IMR-90 (cell line): ENCODE measurements around the gene CEP95. TPM values are rescaled to one million over a fixed set of nuclear protein-coding genes. Genes with fewer than 3 reads are reported as not detected.

ENCODE experiments used
- ATAC-seq: fragments of 200-7000 bp; cut with Tn5 transposase; 2 replicates; pipeline ENCODE4 v1.9.1; 2020; ENCODE audit warnings: low read depth, mild to moderate bottlenecking, moderate library complexity
- BruUV-seq: library from RNA; stranded (reverse); fragments of 400-500 nt; replicated peaks from 2 replicates; lab custom pipeline; 2021; lab: Mats Ljungman, UMichigan
- CTCF ChIA-PET: fragments of 300-600 bp; formaldehyde crosslinking; extraction: SDS; loops from one replicate; lab custom pipeline; 2021; ENCODE audit warnings: antibody characterized with exemption; lab: Yijun Ruan, JAX
- POLR2A ChIA-PET: fragments of 300-600 bp; sonication (Branson Sonifier 250); formaldehyde crosslinking; loops from one replicate; lab custom pipeline; 2022; ENCODE audit warnings: antibody characterized with exemption; ENCODE audit not compliant: unreplicated experiment; lab: Charles Lee
- DNase-seq: peaks from one replicate; pipeline ENCODE4 v3.0.0; 2013
- H2AFZ ChIP-seq: replicated peaks from 2 replicates; pipeline ENCODE3; 2013; ENCODE audit warnings: low read length, mild to moderate bottlenecking; ENCODE audit not compliant: poor library complexity
- H2AK5ac ChIP-seq: 2 replicates; pipeline ENCODE4 v1.6.1; 2013; ENCODE audit warnings: low read depth, low read length, inconsistent platforms
- H2AK9ac ChIP-seq: replicated peaks from 2 replicates; pipeline ENCODE3; 2013; ENCODE audit warnings: mild to moderate bottlenecking, low read depth, low read length, moderate library complexity; ENCODE audit not compliant: poor library complexity
- H2BK120ac ChIP-seq: 2 replicates; pipeline ENCODE4 v1.6.1; 2013; ENCODE audit warnings: low read depth, low read length, inconsistent platforms
- H2BK15ac ChIP-seq: 3 replicates; pipeline ENCODE4 v1.6.1; 2013; ENCODE audit warnings: low read depth, low read length, inconsistent platforms
- H2BK20ac ChIP-seq: 2 replicates; pipeline ENCODE4 v1.6.1; 2013; ENCODE audit warnings: low read depth, mild to moderate bottlenecking, inconsistent platforms, low read length, moderate library complexity
- H2BK5ac ChIP-seq: 2 replicates; pipeline ENCODE4 v1.6.1; 2013; ENCODE audit warnings: mild to moderate bottlenecking, low read depth, low read length, inconsistent platforms; ENCODE audit not compliant: poor library complexity, severe bottlenecking
- H3K14ac ChIP-seq: replicated peaks from 2 replicates; pipeline ENCODE4 v1.6.1; 2013; ENCODE audit warnings: low read depth, low read length, inconsistent platforms
- H3K18ac ChIP-seq: 2 replicates; pipeline ENCODE4 v1.6.1; 2013; ENCODE audit warnings: low read depth, low read length, control low read depth
- H3K23ac ChIP-seq: 2 replicates; pipeline ENCODE4 v1.6.1; 2013; ENCODE audit warnings: low read depth, low read length, inconsistent platforms
- H3K27ac ChIP-seq: 2 replicates; pipeline ENCODE4 v1.5.1; 2013; ENCODE audit warnings: mild to moderate bottlenecking, control low read depth, low read length; ENCODE audit not compliant: insufficient read depth
- H3K27me3 ChIP-seq: 2 replicates; pipeline ENCODE4 v1.6.1; 2013; ENCODE audit warnings: low read length; ENCODE audit not compliant: control insufficient read depth, insufficient read depth
- H3K36me3 ChIP-seq: 2 replicates; pipeline ENCODE4 v1.6.1; 2013; ENCODE audit warnings: low read length, mixed read lengths; ENCODE audit not compliant: control insufficient read depth, insufficient read depth
- H3K4ac ChIP-seq: 2 replicates; pipeline ENCODE4 v1.6.1; 2013; ENCODE audit warnings: low read depth, low read length, inconsistent platforms
- H3K4me1 ChIP-seq: 2 replicates; pipeline ENCODE4 v1.6.1; 2013; ENCODE audit warnings: low read length, mixed read lengths; ENCODE audit not compliant: control insufficient read depth, insufficient read depth
- H3K4me2 ChIP-seq: 2 replicates; pipeline ENCODE4 v1.6.1; 2013; ENCODE audit warnings: low read depth, mild to moderate bottlenecking, control low read depth, low read length, moderate library complexity
- H3K4me3 ChIP-seq: 2 replicates; pipeline ENCODE4 v1.5.1; 2013; ENCODE audit warnings: low read depth, mild to moderate bottlenecking, control low read depth, low read length, moderate library complexity; ENCODE audit not compliant: insufficient read depth
- H3K56ac ChIP-seq: 2 replicates; pipeline ENCODE4 v1.6.1; 2013; ENCODE audit warnings: low read length, inconsistent platforms; ENCODE audit not compliant: insufficient read depth; ENCODE audit errors: extremely low read depth
- H3K79me1 ChIP-seq, 2 experiments: 2 replicates each; pipeline ENCODE4 v1.6.1; 2013; ENCODE audit warnings: low read length in 2 of 2, inconsistent platforms in 1 of 2, low read depth in 1 of 2
- H3K9ac ChIP-seq: 2 replicates; pipeline ENCODE4 v1.6.1; 2013; ENCODE audit warnings: low read depth, low read length, control low read depth
- H3K9me1 ChIP-seq: 2 replicates; pipeline ENCODE4 v1.6.1; 2013; ENCODE audit warnings: low read length, inconsistent platforms; ENCODE audit not compliant: insufficient read depth
- H3K9me3 ChIP-seq: 2 replicates; pipeline ENCODE4 v1.6.1; 2013; ENCODE audit warnings: low read length; ENCODE audit not compliant: control insufficient read depth, insufficient read depth
- H4K20me1 ChIP-seq: 2 replicates; pipeline ENCODE4 v1.6.1; 2013; ENCODE audit warnings: low read length, inconsistent platforms; ENCODE audit not compliant: insufficient read depth
- H4K5ac ChIP-seq: 2 replicates; pipeline ENCODE4 v1.6.1; 2013; ENCODE audit warnings: mild to moderate bottlenecking, low read depth, low read length, control low read depth
- H4K8ac ChIP-seq, 2 experiments: 2 replicates each; pipeline ENCODE4 v1.6.1; 2013; ENCODE audit warnings: low read depth in 2 of 2, low read length in 2 of 2, control low read depth in 1 of 2, inconsistent platforms in 1 of 2
- H4K91ac ChIP-seq: 2 replicates; pipeline ENCODE4 v1.6.1; 2013; ENCODE audit warnings: low read depth, low read length, inconsistent platforms; ENCODE audit not compliant: insufficient read depth
- BHLHE40 ChIP-seq: fragments of 150-350 bp; IDR thresholded peaks from 2 replicates; pipeline ENCODE4 v1.6.1; 2016; ENCODE audit warnings: mild to moderate bottlenecking, low read depth, low read length
- FOS ChIP-seq: fragments of 150-350 bp; IDR thresholded peaks from 2 replicates; pipeline ENCODE4 v1.6.1; 2016; ENCODE audit warnings: low read depth, low read length
- MAFK ChIP-seq: IDR thresholded peaks from 2 replicates; pipeline ENCODE4 v1.6.1; 2012; ENCODE audit warnings: low read depth, low read length, improper control_type of control experiment
- MAZ ChIP-seq: IDR thresholded peaks from 2 replicates; pipeline ENCODE4 v1.6.1; 2012; ENCODE audit warnings: low read depth, mild to moderate bottlenecking, low read length, improper control_type of control experiment, moderate library complexity, borderline replicate concordance
- MXI1 ChIP-seq: IDR thresholded peaks from 2 replicates; pipeline ENCODE4 v1.6.1; 2012; ENCODE audit warnings: low read depth, mild to moderate bottlenecking, low read length, moderate library complexity, borderline replicate concordance
- NFE2L2 ChIP-seq: fragments of 150-350 bp; IDR thresholded peaks from 2 replicates; pipeline ENCODE4 v1.6.1; 2016; ENCODE audit warnings: low read depth, mild to moderate bottlenecking, low read length
- POLR2A ChIP-seq: IDR thresholded peaks from 2 replicates; pipeline ENCODE4 v1.6.1; 2012; ENCODE audit warnings: mild to moderate bottlenecking, low read depth, low read length
- RAD21 ChIP-seq: IDR thresholded peaks from 2 replicates; pipeline ENCODE4 v1.6.1; 2012; ENCODE audit warnings: low read length, improper control_type of control experiment
- RFX5 ChIP-seq: IDR thresholded peaks from 2 replicates; pipeline ENCODE4 v1.8.0; 2012; ENCODE audit warnings: low read depth, mild to moderate bottlenecking, low read length, moderate library complexity
- SMC3 ChIP-seq: fragments of 150-350 bp; IDR thresholded peaks from 2 replicates; pipeline ENCODE4 v1.6.1; 2016; ENCODE audit warnings: low read depth, mild to moderate bottlenecking, antibody characterized with exemption, low read length, moderate library complexity
- WGBS, 2 experiments: methylation state at CpG; one replicate each; pipeline versions ENCODE4 v1.1.5 to v1.1.7; 2013; ENCODE audit warnings: missing lambda C conversion rate in 2 of 2; ENCODE audit not compliant: insufficient read length in 1 of 2; ENCODE audit errors: extremely low coverage in 2 of 2; 5-methylcytosine and 5-hydroxymethylcytosine counted together
- dilution Hi-C: fragments of 300-500 bp; cut with HindIII; formaldehyde crosslinking; loops from one replicate; pipeline ENCODE4 v1.14.3; 2018; ENCODE audit warnings: low sequenced_read_pairs; ENCODE audit not compliant: unreplicated experiment
- in situ Hi-C: fragments of 300-500 bp; cut with MboI; formaldehyde crosslinking; loops from 3 replicates; pipeline ENCODE4 v1.14.3; 2019; ENCODE audit warnings: low sequenced_read_pairs, inconsistent platforms, mixed read lengths
- intact Hi-C: fragments of 100-400 bp; cut with micrococcal nuclease; formaldehyde crosslinking; loops from 2 replicates; pipeline ENCODE4 v1.10.0; 2022
- polyA plus RNA-seq, 3 experiments: library from polyadenylated mRNA; depleted of rRNA; stranded (reverse); fragments of >200 nt; gene quantifications; 2 replicates each; pipeline ENCODE4 v1.2.3, GENCODE V29; 2012; ENCODE audit warnings: low replicate concordance in 1 of 3
- total RNA-seq: library from RNA; depleted of rRNA; stranded (reverse); fragments of >200 nt; gene quantifications from 2 replicates; pipeline ENCODE4 v1.2.3, GENCODE V29; 2012
- TF ChIP-seq, protein P1 (sequence below): fragments of 150-350 bp; IDR thresholded peaks from 2 replicates; pipeline ENCODE4 v1.6.1; 2017; ENCODE audit warnings: mild to moderate bottlenecking, antibody characterized with exemption, low read length, low read depth
- TF ChIP-seq, protein P2 (sequence below): fragments of 150-350 bp; IDR thresholded peaks from 2 replicates; pipeline ENCODE4 v1.6.1; 2016; ENCODE audit warnings: low read depth, mild to moderate bottlenecking, low read length, moderate library complexity, borderline replicate concordance
- TF ChIP-seq, protein P3 (sequence below): conservative IDR thresholded peaks from 2 replicates; pipeline ENCODE4 v1.5.1; 2012; ENCODE audit warnings: mild to moderate bottlenecking, low read depth, low read length, improper control_type of control experiment

CEP95 gene
- total and polyA plus RNA-seq, 2 of the 4 experiments (the other 2 are of a cell fraction): 6.1 to 13.6 TPM

DNA sequence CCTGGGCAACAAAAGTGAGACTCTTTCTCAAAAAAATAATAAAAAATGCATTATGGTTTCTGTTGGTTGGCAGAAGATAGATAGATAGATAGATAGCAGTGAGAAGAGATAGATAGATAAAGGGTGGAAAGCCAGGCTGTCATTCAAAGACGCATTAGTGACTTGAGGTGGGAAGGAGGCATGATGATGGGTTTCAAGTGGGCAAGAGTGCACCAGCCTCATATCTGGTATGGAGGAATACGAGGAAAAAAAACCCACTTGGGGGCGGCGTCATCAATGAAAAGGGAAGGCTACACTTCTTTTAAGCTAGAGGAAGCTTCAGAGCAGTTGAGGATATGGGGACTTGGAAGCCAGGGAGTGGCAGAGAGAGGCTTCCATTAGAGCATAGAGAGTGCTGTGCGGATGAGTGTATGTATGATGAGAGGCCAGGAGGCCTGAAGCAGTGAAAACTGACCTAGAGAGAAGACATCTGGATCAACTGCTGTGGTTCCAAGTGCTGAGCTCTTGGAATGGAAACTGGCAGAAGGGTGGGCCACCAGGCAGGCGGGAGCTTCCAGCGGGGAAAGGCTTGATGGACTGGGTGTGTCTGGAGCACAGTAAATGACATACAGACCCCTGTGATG is 31.8 kb downstream of the CEP95 start:
- Histone ChIP-seq H3K9me3 (no peaks in the 10 kb centered on the region), H4K8ac (peak overlapping the region in 1 of 2 experiments; percentile 61; a peak in 2 of 4 replicates), H3K9me1 (peaks cover 18% of the 10 kb centered on the region), H3K14ac (no peak overlapping the region), H2AFZ (no peak overlapping the region), H3K27ac (no peak overlapping the region), H2BK5ac (no peak overlapping the region), H3K79me1 (peaks cover 14 to 71% of the 10 kb centered on the region in 2 experiments), H3K27me3 (no peaks in the 10 kb centered on the region), H3K56ac (no peak overlapping the region), H2BK120ac (no peak overlapping the region), H3K18ac (no peak overlapping the region), H4K91ac (no peak overlapping the region), H3K9ac (no peak overlapping the region), H3K4me3 (no peak overlapping the region), H3K4ac (no peak overlapping the region), H4K5ac (no peak overlapping the region), H2AK9ac (no peak overlapping the region), H3K4me2 (no peak overlapping the region), H2AK5ac (no peak overlapping the region), H3K4me1 (peaks cover 2% of the 10 kb centered on the region; the same call in 1 of the 2 replicates), H2BK20ac (no peak overlapping the region), H4K20me1 (peaks cover 57% of the 10 kb centered on the region), H3K23ac (no peak overlapping the region), H2BK15ac (no peak overlapping the region), H3K36me3 (peaks cover 53% of the 10 kb centered on the region)
- ChIA-PET CTCF (no interaction called here), POLR2A (no interaction called here)
- no peak for DNase-seq
- in situ Hi-C loops (no loop called here), intact Hi-C loops (no loop called here), dilution Hi-C loops (no loop called here)
- 75% methylated on average over 3 of the region's 7 CpGs; no CpG with 5 or more reads in 1 of the 2 experiments for WGBS, 2 experiments
- no peak for TF ChIP-seq RAD21
- TF ChIP-seq SMC3: no peak
- TF ChIP-seq FOS: no peak
- no peak for TF ChIP-seq RFX5
- TF ChIP-seq, protein P1, sequence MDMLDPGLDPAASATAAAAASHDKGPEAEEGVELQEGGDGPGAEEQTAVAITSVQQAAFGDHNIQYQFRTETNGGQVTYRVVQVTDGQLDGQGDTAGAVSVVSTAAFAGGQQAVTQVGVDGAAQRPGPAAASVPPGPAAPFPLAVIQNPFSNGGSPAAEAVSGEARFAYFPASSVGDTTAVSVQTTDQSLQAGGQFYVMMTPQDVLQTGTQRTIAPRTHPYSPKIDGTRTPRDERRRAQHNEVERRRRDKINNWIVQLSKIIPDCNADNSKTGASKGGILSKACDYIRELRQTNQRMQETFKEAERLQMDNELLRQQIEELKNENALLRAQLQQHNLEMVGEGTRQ: no peak
- no peak for TF ChIP-seq MXI1
- TF ChIP-seq NFE2L2: no peak
- no peak for TF ChIP-seq MAZ
- TF ChIP-seq BHLHE40: no peak
- TF ChIP-seq, protein P2, sequence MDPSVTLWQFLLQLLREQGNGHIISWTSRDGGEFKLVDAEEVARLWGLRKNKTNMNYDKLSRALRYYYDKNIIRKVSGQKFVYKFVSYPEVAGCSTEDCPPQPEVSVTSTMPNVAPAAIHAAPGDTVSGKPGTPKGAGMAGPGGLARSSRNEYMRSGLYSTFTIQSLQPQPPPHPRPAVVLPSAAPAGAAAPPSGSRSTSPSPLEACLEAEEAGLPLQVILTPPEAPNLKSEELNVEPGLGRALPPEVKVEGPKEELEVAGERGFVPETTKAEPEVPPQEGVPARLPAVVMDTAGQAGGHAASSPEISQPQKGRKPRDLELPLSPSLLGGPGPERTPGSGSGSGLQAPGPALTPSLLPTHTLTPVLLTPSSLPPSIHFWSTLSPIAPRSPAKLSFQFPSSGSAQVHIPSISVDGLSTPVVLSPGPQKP: no peak
- TF ChIP-seq, protein P3, sequence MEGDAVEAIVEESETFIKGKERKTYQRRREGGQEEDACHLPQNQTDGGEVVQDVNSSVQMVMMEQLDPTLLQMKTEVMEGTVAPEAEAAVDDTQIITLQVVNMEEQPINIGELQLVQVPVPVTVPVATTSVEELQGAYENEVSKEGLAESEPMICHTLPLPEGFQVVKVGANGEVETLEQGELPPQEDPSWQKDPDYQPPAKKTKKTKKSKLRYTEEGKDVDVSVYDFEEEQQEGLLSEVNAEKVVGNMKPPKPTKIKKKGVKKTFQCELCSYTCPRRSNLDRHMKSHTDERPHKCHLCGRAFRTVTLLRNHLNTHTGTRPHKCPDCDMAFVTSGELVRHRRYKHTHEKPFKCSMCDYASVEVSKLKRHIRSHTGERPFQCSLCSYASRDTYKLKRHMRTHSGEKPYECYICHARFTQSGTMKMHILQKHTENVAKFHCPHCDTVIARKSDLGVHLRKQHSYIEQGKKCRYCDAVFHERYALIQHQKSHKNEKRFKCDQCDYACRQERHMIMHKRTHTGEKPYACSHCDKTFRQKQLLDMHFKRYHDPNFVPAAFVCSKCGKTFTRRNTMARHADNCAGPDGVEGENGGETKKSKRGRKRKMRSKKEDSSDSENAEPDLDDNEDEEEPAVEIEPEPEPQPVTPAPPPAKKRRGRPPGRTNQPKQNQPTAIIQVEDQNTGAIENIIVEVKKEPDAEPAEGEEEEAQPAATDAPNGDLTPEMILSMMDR: no peak
- TF ChIP-seq MAFK: no peak
- no peak for TF ChIP-seq POLR2A
- BruUV-seq: no TSS peak
- ATAC-seq: no peak
